WTC11 (cell line): Measurements from ENCODE around the gene C3orf22. TPM values are rescaled to one million over a fixed set of nuclear protein-coding genes. Genes with fewer than 3 reads are reported as not detected.

Source experiments
- ATAC-seq: fragments of 200-7000 bp; cut with Tn5 transposase; 2 replicates; pipeline ENCODE4 v1.10.0; 2021; ENCODE audit warnings: mild to moderate bottlenecking, moderate library complexity
- CTCF ChIA-PET: fragments of 300-600 bp; sonication (Branson Sonifier 250); formaldehyde crosslinking; loops from one replicate; lab custom pipeline; 2021; ENCODE audit warnings: antibody characterized with exemption; lab: Charles Lee
- POLR2A ChIA-PET: fragments of 350-600 bp; sonication (Branson Sonifier 250); formaldehyde crosslinking; loops from one replicate; lab custom pipeline; 2021; ENCODE audit warnings: antibody characterized with exemption; lab: Charles Lee
- DNase-seq: peaks from one replicate; pipeline ENCODE4 v3.0.0; 2021; ENCODE audit warnings: low spot score
- H3K27ac Mint-ChIP-seq: 2 replicates; pipeline ENCODE4 v1.8.0; 2021; ENCODE audit warnings: mixed read lengths
- H3K27me3 Mint-ChIP-seq: 2 replicates; pipeline ENCODE4 v1.8.0; 2021; ENCODE audit warnings: low read depth, mild to moderate bottlenecking, moderate library complexity, mixed read lengths
- H3K36me3 Mint-ChIP-seq: 2 replicates; pipeline ENCODE4 v1.8.0; 2021; ENCODE audit warnings: mixed read lengths
- H3K4me1 Mint-ChIP-seq: 2 replicates; pipeline ENCODE4 v1.8.0; 2022; ENCODE audit warnings: mixed read lengths
- H3K4me3 Mint-ChIP-seq: 2 replicates; pipeline ENCODE4 v1.8.0; 2021; ENCODE audit warnings: mild to moderate bottlenecking, moderate library complexity, mixed read lengths
- H3K9me3 Mint-ChIP-seq: 2 replicates; pipeline ENCODE4 v1.8.0; 2021; ENCODE audit warnings: mixed read lengths
- ATF1 ChIP-seq: sonication (generic); formaldehyde crosslinking; IDR thresholded peaks from 2 replicates; pipeline ENCODE4 v1.8.1; 2023; ENCODE audit warnings: mild to moderate bottlenecking, moderate library complexity, missing genetic modification reagents
- ATF2 ChIP-seq: sonication (generic); formaldehyde crosslinking; IDR thresholded peaks from 2 replicates; pipeline ENCODE4 v1.8.1; 2022; ENCODE audit warnings: low read depth, missing genetic modification reagents, borderline replicate concordance
- ATF3 ChIP-seq: sonication (generic); formaldehyde crosslinking; conservative IDR thresholded peaks from 2 replicates; pipeline ENCODE4 v1.8.1; 2022; ENCODE audit warnings: mild to moderate bottlenecking, missing genetic modification reagents
- CDX4 ChIP-seq: fragments of 250-450 bp; sonication (Bioruptor Pico); IDR thresholded peaks from 2 replicates; pipeline ENCODE4 v1.9.0; 2021; ENCODE audit warnings: moderate library complexity, mild to moderate bottlenecking, inconsistent platforms, borderline replicate concordance
- CREB1 ChIP-seq: sonication (generic); formaldehyde crosslinking; IDR thresholded peaks from 2 replicates; pipeline ENCODE4 v1.8.0; 2023; ENCODE audit warnings: mild to moderate bottlenecking, missing genetic modification reagents
- CREM ChIP-seq: sonication (generic); formaldehyde crosslinking; IDR thresholded peaks from 2 replicates; pipeline ENCODE4 v1.8.1; 2022; ENCODE audit warnings: mild to moderate bottlenecking, missing genetic modification reagents, moderate library complexity
- E2F4 ChIP-seq: sonication (generic); formaldehyde crosslinking; IDR thresholded peaks from 2 replicates; pipeline ENCODE4 v1.8.1; 2022; ENCODE audit warnings: low read depth, mild to moderate bottlenecking, moderate library complexity, missing genetic modification reagents, borderline replicate concordance
- E2F5 ChIP-seq: sonication (generic); formaldehyde crosslinking; IDR thresholded peaks from 2 replicates; pipeline ENCODE4 v1.8.1; 2022; ENCODE audit warnings: mild to moderate bottlenecking, moderate library complexity, missing genetic modification reagents
- FOXJ3 ChIP-seq: sonication (generic); formaldehyde crosslinking; IDR thresholded peaks from 2 replicates; pipeline ENCODE4 v1.9.0; 2021; ENCODE audit warnings: missing genetic modification reagents, mild to moderate bottlenecking, borderline replicate concordance
- FOXK1 ChIP-seq: sonication (generic); formaldehyde crosslinking; IDR thresholded peaks from 2 replicates; pipeline ENCODE4 v1.8.0; 2022; ENCODE audit warnings: mild to moderate bottlenecking, moderate library complexity, missing genetic modification reagents
- GRHL2 ChIP-seq: fragments of 250-450 bp; sonication (Bioruptor Pico); IDR thresholded peaks from 2 replicates; pipeline ENCODE4 v1.8.0; 2022; ENCODE audit warnings: mild to moderate bottlenecking, moderate library complexity; ENCODE audit not compliant: insufficient replicate concordance, severe bottlenecking
- GTF2I ChIP-seq: fragments of 250-450 bp; sonication (Bioruptor Pico); conservative IDR thresholded peaks from 2 replicates; pipeline ENCODE4 v1.4.0; 2021; ENCODE audit warnings: mild to moderate bottlenecking
- MAX ChIP-seq: sonication (generic); formaldehyde crosslinking; IDR thresholded peaks from 2 replicates; pipeline ENCODE4 v1.8.0; 2022; ENCODE audit warnings: mild to moderate bottlenecking, missing genetic modification reagents
- NR3C1 ChIP-seq: sonication (generic); formaldehyde crosslinking; conservative IDR thresholded peaks from 2 replicates; pipeline ENCODE4 v1.8.1; 2023; ENCODE audit warnings: low read depth, mild to moderate bottlenecking, missing genetic modification reagents
- SMAD4 ChIP-seq: sonication (generic); formaldehyde crosslinking; IDR thresholded peaks from 2 replicates; pipeline ENCODE4 v1.8.0; 2022; ENCODE audit warnings: mild to moderate bottlenecking, missing genetic modification reagents
- TCF7 ChIP-seq: sonication (generic); formaldehyde crosslinking; IDR thresholded peaks from 2 replicates; pipeline ENCODE4 v1.8.0; 2022; ENCODE audit warnings: mild to moderate bottlenecking, low read depth, missing genetic modification reagents, moderate library complexity
- ZBTB21 ChIP-seq: sonication (generic); formaldehyde crosslinking; IDR thresholded peaks from 2 replicates; pipeline ENCODE4 v1.8.1; 2023; ENCODE audit warnings: mild to moderate bottlenecking, missing genetic modification reagents, borderline replicate concordance
- ZNF416 ChIP-seq: fragments of 250-450 bp; sonication (Bioruptor Pico); IDR thresholded peaks from 2 replicates; pipeline ENCODE4 v1.9.0; 2021; ENCODE audit warnings: mild to moderate bottlenecking, inconsistent platforms
- ZNF423 ChIP-seq: fragments of 250-450 bp; sonication (Bioruptor Pico); IDR thresholded peaks from 2 replicates; pipeline ENCODE4 v2.1.2; 2022; ENCODE audit warnings: mild to moderate bottlenecking, moderate library complexity
- ZNF532 ChIP-seq: fragments of 250-450 bp; sonication (Bioruptor Pico); IDR thresholded peaks from 2 replicates; pipeline ENCODE4 v1.9.0; 2021; ENCODE audit warnings: mild to moderate bottlenecking, borderline replicate concordance
- ZSCAN18 ChIP-seq: fragments of 250-450 bp; sonication (Bioruptor Pico); IDR thresholded peaks from 2 replicates; pipeline ENCODE4 v2.1.2; 2022; ENCODE audit warnings: mild to moderate bottlenecking, moderate library complexity
- total RNA-seq: library from RNA; stranded (reverse); gene quantifications from 3 replicates; pipeline ENCODE4 v1.2.3, GENCODE V29; 2021

Gene C3orf22
- total RNA-seq, 1 experiment from 2014 or later = not detected

- no peak for TF ChIP-seq NR3C1 (CRISPR knock-in tag)
- no peak for TF ChIP-seq SMAD4 (CRISPR knock-in tag)
- TF ChIP-seq GTF2I (CRISPR knock-in tag) = no peak
- no peak for TF ChIP-seq TCF7 (CRISPR knock-in tag)
- TF ChIP-seq ATF2 (CRISPR knock-in tag) = no peak
- no peak for TF ChIP-seq GRHL2
- no peak for TF ChIP-seq ATF1 (CRISPR knock-in tag)
- no peak for TF ChIP-seq ZBTB21 (CRISPR knock-in tag)
These were observed 49.0 kb downstream of the C3orf22 start (continued) for GRCh38 chr3:126509597-126510307.

- DNase-seq = no peak
- Mint-ChIP-seq H3K4me1 (peaks cover 4% of the 10 kb centered on the region; the same call in 1 of the 2 replicates), H3K27ac (no peak overlapping the region), H3K27me3 (no peaks in the 10 kb centered on the region), H3K4me3 (no peak overlapping the region), H3K36me3 (no peaks in the 10 kb centered on the region), H3K9me3 (no peaks in the 10 kb centered on the region)
- CTCF ChIA-PET = no interaction called here
- ATAC-seq = no peak
- TF ChIP-seq ZNF416 (CRISPR knock-in tag) (no peak), CREM (CRISPR knock-in tag) (no peak), FOXK1 (CRISPR knock-in tag) (no peak), E2F5 (CRISPR knock-in tag) (no peak), CDX4 (CRISPR knock-in tag) (no peak)
- POLR2A ChIA-PET = no interaction called here
These were observed 50.2 kb downstream of the C3orf22 start for GRCh38 chr3:126508564-126508964.

- DNase-seq (no peak), ATAC-seq (no peak)
- Mint-ChIP-seq H3K36me3 (no peaks in the 10 kb centered on the region), H3K27me3 (no peaks in the 10 kb centered on the region), H3K4me1 (peaks cover 4% of the 10 kb centered on the region; the same call in 1 of the 2 replicates), H3K9me3 (no peaks in the 10 kb centered on the region), H3K4me3 (no peak overlapping the region), H3K27ac (no peak overlapping the region)
- POLR2A ChIA-PET = no interaction called here
- CTCF ChIA-PET = no interaction called here
- TF ChIP-seq ZSCAN18 (CRISPR knock-in tag) (no peak), ZNF532 (CRISPR knock-in tag) (no peak), ZNF416 (CRISPR knock-in tag) (no peak), ATF3 (CRISPR knock-in tag) (no peak), CDX4 (CRISPR knock-in tag) (no peak), E2F4 (CRISPR knock-in tag) (no peak), GRHL2 (no peak), FOXJ3 (CRISPR knock-in tag) (no peak), ZNF423 (CRISPR knock-in tag) (no peak), CREB1 (CRISPR knock-in tag) (no peak), MAX (CRISPR knock-in tag) (no peak)
These were observed 50.8 kb downstream of the C3orf22 start for GRCh38 chr3:126507886-126508285.
